PC-9 (cell line): Measurements from ENCODE around the gene POTEM.
"Not testable (repeated sequence)": the region's sequence is repeated elsewhere in the genome, so short reads cannot be mapped to it uniquely, and the experiment has no call there.

Source experiments
- CTCF ChIP-seq: fragments of 200-600 bp; sonication (generic); conservative IDR thresholded peaks from 2 replicates; pipeline ENCODE4 v1.6.1; 2017; ENCODE audit warnings: mixed run types, antibody characterized with exemption, mild to moderate bottlenecking, moderate library complexity
- EZH2 ChIP-seq: fragments of 200-600 bp; sonication (generic); IDR thresholded peaks from 2 replicates; pipeline ENCODE4 v1.8.0; 2017; ENCODE audit warnings: antibody characterized with exemption, low read depth

GRCh38 chr14:19036811-19037382, 69.7 kb downstream of the POTEM start:
- TF ChIP-seq CTCF, EZH2: not testable (repeated sequence)
